ENCODE measurements around the gene KIFBP. TPM values are rescaled to one million over a fixed set of nuclear protein-coding genes. Genes with fewer than 3 reads are reported as not detected.
A peak's percentile ranks its signal among the peaks of the same experiment; 100 is the strongest.

The KIFBP gene
- total RNA-seq, 3 donors from 2014 or later (not counting 1 experiment from before 2014, with no cell fraction given) = 3.5 to 4.4 (median 4.0) TPM

GRCh38 chr10:69057261-69057950 is 68.8 kb downstream of the KIFBP start:
- no peaks in the 10 kb centered on the region for H3K27me3 ChIP-seq (ENCODE audit: control insufficient read depth, insufficient read depth, low read length)
- Mint-ChIP-seq H3K4me3 (peak overlapping the region; percentile 78), H3K27me3 (ENCODE audit: low read depth in 2 of 2) (no peaks in the 10 kb centered on the region), H3K9me3 (no peaks in the 10 kb centered on the region), H3K36me3 (no peaks in the 10 kb centered on the region), H3K4me1 (peaks cover 55 to 62% of the 10 kb centered on the region in 2 donors), H3K27ac (peak overlapping the region; percentile 85 to 93)
- no peak overlapping the region for H3K4me3 ChIP-seq (ENCODE audit: low read length)
- H3K27ac ChIP-seq (ENCODE audit: low read length) = peak overlapping the region; percentile 72
- peak in 1 of 2 donors; percentile 28 for DNase-seq
- no peak for TF ChIP-seq CTCF (IDR thresholded peaks at IDR 0.05)
- H3K36me3 ChIP-seq (ENCODE audit: control insufficient read depth, insufficient read depth, low read length) = no peaks in the 10 kb centered on the region
- 23% methylated on average over 14 of the region's 14 CpGs for WGBS (ENCODE audit: insufficient coverage)
- peak; percentile 13 to 59 (median 41) for ATAC-seq
- H3K9me3 ChIP-seq (ENCODE audit: control insufficient read depth, insufficient read depth, low read length) = no peaks in the 10 kb centered on the region
- H3K4me1 ChIP-seq (ENCODE audit: control insufficient read depth, insufficient read depth, low read length) = peaks cover 83% of the 10 kb centered on the region
- intact Hi-C loops (cut with micrococcal nuclease) = no loop called here

GRCh38 chr10:69057951-69058297 is 69.3 kb downstream of the KIFBP start:
- H3K4me3 ChIP-seq (ENCODE audit: low read length) = no peak overlapping the region
- H3K4me1 Mint-ChIP-seq = peaks cover 55 to 57% of the 10 kb centered on the region in 2 donors
- no peak for ATAC-seq
- H3K27ac Mint-ChIP-seq = peak overlapping the region; percentile 85 to 93
- peak overlapping the region; percentile 72 for H3K27ac ChIP-seq (ENCODE audit: low read length)
- no peaks in the 10 kb centered on the region for H3K27me3 ChIP-seq (ENCODE audit: control insufficient read depth, insufficient read depth, low read length)
- no peaks in the 10 kb centered on the region for H3K9me3 ChIP-seq (ENCODE audit: control insufficient read depth, insufficient read depth, low read length)
- no peaks in the 10 kb centered on the region for H3K36me3 Mint-ChIP-seq
- peak overlapping the region; percentile 78 for H3K4me3 Mint-ChIP-seq
- H3K4me1 ChIP-seq (ENCODE audit: control insufficient read depth, insufficient read depth, low read length) = peaks cover 79% of the 10 kb centered on the region
- DNase-seq = no peak
- 0% methylated on average over 1 of the region's 1 CpG for WGBS (ENCODE audit: insufficient coverage)
- no peaks in the 10 kb centered on the region for H3K27me3 Mint-ChIP-seq (ENCODE audit: low read depth in 2 of 2)
- intact Hi-C loops (cut with micrococcal nuclease) = no loop called here
- H3K9me3 Mint-ChIP-seq = no peaks in the 10 kb centered on the region
- TF ChIP-seq CTCF (IDR thresholded peaks at IDR 0.05) = no peak
- H3K36me3 ChIP-seq (ENCODE audit: control insufficient read depth, insufficient read depth, low read length) = no peaks in the 10 kb centered on the region

- Histone ChIP-seq H3K27me3 (ENCODE audit: control insufficient read depth, insufficient read depth, low read length) (no peaks in the 10 kb centered on the region), H3K9me3 (ENCODE audit: control insufficient read depth, insufficient read depth, low read length) (no peaks in the 10 kb centered on the region), H3K4me3 (ENCODE audit: low read length) (no peak overlapping the region), H3K36me3 (ENCODE audit: control insufficient read depth, insufficient read depth, low read length) (no peaks in the 10 kb centered on the region), H3K4me1 (ENCODE audit: control insufficient read depth, insufficient read depth, low read length) (peaks cover 66% of the 10 kb centered on the region), H3K27ac (ENCODE audit: low read length) (no peak overlapping the region)
- DNase-seq (no peak), ATAC-seq (no peak)
- Mint-ChIP-seq H3K27ac (no peak overlapping the region), H3K4me3 (no peak overlapping the region), H3K36me3 (no peaks in the 10 kb centered on the region), H3K9me3 (no peaks in the 10 kb centered on the region), H3K27me3 (ENCODE audit: low read depth in 2 of 2) (no peaks in the 10 kb centered on the region), H3K4me1 (peaks cover 47% of the 10 kb centered on the region in 2 donors)
- no peak for TF ChIP-seq CTCF (IDR thresholded peaks at IDR 0.05)
- intact Hi-C loops (cut with micrococcal nuclease) = loop anchor here (2.0 kb wide), 1 partner anchor 15 kb away; no protein-coding TSS in a partner anchor
- 99% methylated on average over 6 of the region's 8 CpGs for WGBS (ENCODE audit: insufficient coverage)
These were observed 71.7 kb downstream of the KIFBP start for GRCh38 chr10:69060127-69060798.
